Panc1 (cell line): Measurements from ENCODE around the gene RAP1GAP. TPM values are rescaled to one million over a fixed set of nuclear protein-coding genes. Genes with fewer than 3 reads are reported as not detected.

Experiments
- ATAC-seq: fragments of 200-7000 bp; cut with Tn5 transposase; 2 replicates; pipeline ENCODE4 v1.9.1; 2020; ENCODE audit warnings: mild to moderate bottlenecking, moderate library complexity
- BruUV-seq: library from RNA; stranded (reverse); fragments of 400-500 nt; replicated peaks from 2 replicates; lab custom pipeline; 2021; lab: Mats Ljungman, UMichigan
- CTCF ChIA-PET: fragments of 300-600 bp; sonication (Branson Sonifier 250); formaldehyde crosslinking; loops from one replicate; lab custom pipeline; 2022; ENCODE audit warnings: antibody characterized with exemption; lab: Charles Lee
- POLR2A ChIA-PET: fragments of 300-600 bp; sonication (Branson Sonifier 250); formaldehyde crosslinking; loops from one replicate; lab custom pipeline; 2022; ENCODE audit warnings: antibody characterized with exemption; lab: Charles Lee
- DNase-seq: peaks from one replicate; pipeline ENCODE4 v3.0.0-alpha.2; 2010; ENCODE audit warnings: low read depth, low spot score
- H3K27ac ChIP-seq: 2 replicates; pipeline ENCODE4 v1.5.1; 2011; ENCODE audit warnings: mild to moderate bottlenecking, low read length, inconsistent platforms
- H3K27me3 ChIP-seq: fragments of 200-500 bp; sonication (Bioruptor generic); 2 replicates; pipeline ENCODE4 v1.6.0; 2014; ENCODE audit warnings: low read length, inconsistent platforms; ENCODE audit not compliant: control insufficient read depth, insufficient read depth
- H3K36me3 ChIP-seq: fragments of 200-500 bp; sonication (Bioruptor generic); 2 replicates; pipeline ENCODE4 v1.5.1; 2014; ENCODE audit warnings: inconsistent platforms, mild to moderate bottlenecking, low read length, moderate library complexity; ENCODE audit not compliant: control insufficient read depth, insufficient read depth
- H3K4me1 ChIP-seq: 2 replicates; pipeline ENCODE4 v1.5.1; 2011; ENCODE audit warnings: inconsistent platforms, mild to moderate bottlenecking, low read length, moderate library complexity; ENCODE audit not compliant: control insufficient read depth, insufficient read depth
- H3K4me3 ChIP-seq, 2 experiments: 2 replicates each; pipeline ENCODE4 v1.5.1; 2011 to 2012; ENCODE audit warnings: low read depth in 2 of 2, low read length in 2 of 2, mild to moderate bottlenecking in 2 of 2, inconsistent platforms in 1 of 2, moderate library complexity in 1 of 2
- H3K9me3 ChIP-seq: fragments of 200-500 bp; sonication (Bioruptor generic); 2 replicates; pipeline ENCODE4 v1.5.1; 2014; ENCODE audit warnings: low read depth, mild to moderate bottlenecking, inconsistent platforms, low read length, moderate library complexity; ENCODE audit not compliant: control insufficient read depth, insufficient read depth
- POLR2AphosphoS5 ChIP-seq: IDR thresholded peaks from 2 replicates; pipeline ENCODE4 v1.6.1; 2012; ENCODE audit warnings: mild to moderate bottlenecking, low read depth, low read length, moderate library complexity
- SIN3A ChIP-seq: IDR thresholded peaks from 2 replicates; pipeline ENCODE4 v1.6.1; 2012; ENCODE audit warnings: low read depth, mild to moderate bottlenecking, low read length, moderate library complexity, borderline replicate concordance; ENCODE audit not compliant: insufficient read depth
- TCF7L2 ChIP-seq: IDR thresholded peaks from 2 replicates; pipeline ENCODE4 v1.6.1; 2011; ENCODE audit warnings: mild to moderate bottlenecking, low read depth, low read length, inconsistent platforms
- in situ Hi-C: cut with HindIII; loops from 2 replicates; pipeline ENCODE4 v1.10.0; 2016; ENCODE audit warnings: low sequenced_read_pairs, low pct_unique_long_range_greater_than_20kb
- intact Hi-C: fragments of 100-400 bp; cut with micrococcal nuclease; formaldehyde crosslinking; loops from one replicate; pipeline ENCODE4 v1.10.0; 2022; ENCODE audit not compliant: unreplicated experiment
- total RNA-seq: library from RNA; stranded (reverse); gene quantifications from one replicate; pipeline ENCODE4 v1.2.1, GENCODE V29; 2021; ENCODE audit not compliant: unreplicated experiment
- TF ChIP-seq, protein P1 (sequence below), 2 experiments: IDR thresholded peaks; 2 replicates each; pipeline ENCODE4 v1.6.1; 2011 to 2012; ENCODE audit warnings: low read depth in 2 of 2, control low read depth in 1 of 2, low read length in 1 of 2, mild to moderate bottlenecking in 1 of 2, moderate library complexity in 1 of 2; ENCODE audit not compliant: insufficient read depth in 1 of 2
- TF ChIP-seq, protein P2 (sequence below): fragments of 450-650 bp; IDR thresholded peaks from 2 replicates; pipeline ENCODE4 v1.5.1; 2017; ENCODE audit warnings: mild to moderate bottlenecking

Gene RAP1GAP
- total RNA-seq, 1 experiment from 2014 or later = 4.6 TPM

DNA sequence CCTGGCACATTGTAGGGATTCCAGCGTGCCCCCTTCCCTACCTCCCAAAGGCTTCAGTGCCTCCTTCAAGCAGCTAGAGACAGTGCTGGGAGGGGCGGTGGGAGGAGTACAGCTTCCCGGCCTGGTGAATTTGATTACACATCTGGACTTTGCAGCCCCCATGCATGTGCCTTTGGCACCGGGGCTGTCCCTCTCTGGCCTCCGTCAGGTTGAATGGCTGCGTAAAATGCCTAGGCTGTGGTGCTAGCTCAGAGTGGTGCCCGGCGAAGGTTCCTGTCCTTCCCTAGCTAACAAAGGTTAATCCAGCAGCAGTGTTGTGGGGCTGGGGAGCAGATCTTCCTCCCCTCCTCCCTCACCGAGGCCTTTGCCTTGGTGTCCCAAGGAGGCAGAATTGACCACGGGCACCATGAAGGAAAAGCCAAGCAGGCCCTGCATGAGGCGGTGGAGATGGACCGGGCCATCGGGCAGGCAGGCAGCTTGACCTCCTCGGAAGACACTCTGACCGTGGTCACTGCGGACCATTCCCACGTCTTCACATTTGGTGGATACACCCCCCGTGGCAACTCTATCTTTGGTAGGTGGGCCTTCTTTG lies 93.7 kb downstream of the RAP1GAP start:
- CTCF ChIA-PET = no interaction called here
- Histone ChIP-seq H3K27ac (no peak overlapping the region), H3K4me1 (no peaks in the 10 kb centered on the region; the same call in none of the 2 replicates)

DNA sequence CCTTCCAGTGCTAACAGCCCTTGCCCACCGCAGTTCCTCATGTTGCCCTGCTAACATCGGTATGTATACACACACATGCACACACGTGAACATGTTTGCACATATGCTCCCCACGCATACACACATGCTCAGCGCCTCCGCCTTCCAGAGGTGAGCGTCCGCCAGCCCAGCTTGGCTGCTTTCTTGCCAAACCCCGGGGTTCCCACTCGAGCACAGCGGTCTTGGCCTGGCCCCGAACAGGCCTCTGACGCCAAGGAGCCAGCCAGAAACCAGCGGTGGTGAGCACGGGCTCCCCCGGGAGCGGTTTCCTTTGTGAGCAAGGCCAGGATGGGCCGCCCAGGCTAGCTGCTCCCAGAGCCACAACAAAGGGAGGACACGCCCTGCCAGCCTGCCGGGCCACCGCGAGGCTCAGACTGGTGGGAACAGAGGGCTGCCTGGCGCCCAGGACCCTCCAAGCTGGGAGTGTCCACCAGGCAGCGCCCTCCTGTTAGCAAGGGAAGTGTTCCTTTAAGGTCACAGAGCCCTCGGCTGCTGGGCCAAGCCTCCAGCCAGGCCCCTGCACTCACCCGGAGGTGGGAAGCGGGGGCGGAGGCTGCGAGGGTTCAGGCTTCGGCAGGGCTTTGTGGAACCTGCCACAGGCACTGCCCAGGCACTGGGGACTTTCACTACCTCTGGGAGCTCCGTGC lies 94.5 kb downstream of the RAP1GAP start:
- no TSS peak for BruUV-seq
- ATAC-seq (peak; percentile 40), DNase-seq (no peak)
- Histone ChIP-seq H3K4me1 (no peaks in the 10 kb centered on the region; the same call in none of the 2 replicates), H3K27me3 (no peaks in the 10 kb centered on the region), H3K36me3 (no peaks in the 10 kb centered on the region), H3K9me3 (no peaks in the 10 kb centered on the region), H3K27ac (no peak overlapping the region), H3K4me3 (no peak overlapping the region)
- in situ Hi-C loops (no loop called here), intact Hi-C loops (loop anchor here (2.0 kb wide), 1 partner anchor 204 kb away; no protein-coding TSS in a partner anchor)
- ChIA-PET CTCF (no interaction called here), POLR2A (no interaction called here)
- TF ChIP-seq SIN3A = no peak
- no peak for TF ChIP-seq POLR2AphosphoS5
- TF ChIP-seq, protein P1, sequence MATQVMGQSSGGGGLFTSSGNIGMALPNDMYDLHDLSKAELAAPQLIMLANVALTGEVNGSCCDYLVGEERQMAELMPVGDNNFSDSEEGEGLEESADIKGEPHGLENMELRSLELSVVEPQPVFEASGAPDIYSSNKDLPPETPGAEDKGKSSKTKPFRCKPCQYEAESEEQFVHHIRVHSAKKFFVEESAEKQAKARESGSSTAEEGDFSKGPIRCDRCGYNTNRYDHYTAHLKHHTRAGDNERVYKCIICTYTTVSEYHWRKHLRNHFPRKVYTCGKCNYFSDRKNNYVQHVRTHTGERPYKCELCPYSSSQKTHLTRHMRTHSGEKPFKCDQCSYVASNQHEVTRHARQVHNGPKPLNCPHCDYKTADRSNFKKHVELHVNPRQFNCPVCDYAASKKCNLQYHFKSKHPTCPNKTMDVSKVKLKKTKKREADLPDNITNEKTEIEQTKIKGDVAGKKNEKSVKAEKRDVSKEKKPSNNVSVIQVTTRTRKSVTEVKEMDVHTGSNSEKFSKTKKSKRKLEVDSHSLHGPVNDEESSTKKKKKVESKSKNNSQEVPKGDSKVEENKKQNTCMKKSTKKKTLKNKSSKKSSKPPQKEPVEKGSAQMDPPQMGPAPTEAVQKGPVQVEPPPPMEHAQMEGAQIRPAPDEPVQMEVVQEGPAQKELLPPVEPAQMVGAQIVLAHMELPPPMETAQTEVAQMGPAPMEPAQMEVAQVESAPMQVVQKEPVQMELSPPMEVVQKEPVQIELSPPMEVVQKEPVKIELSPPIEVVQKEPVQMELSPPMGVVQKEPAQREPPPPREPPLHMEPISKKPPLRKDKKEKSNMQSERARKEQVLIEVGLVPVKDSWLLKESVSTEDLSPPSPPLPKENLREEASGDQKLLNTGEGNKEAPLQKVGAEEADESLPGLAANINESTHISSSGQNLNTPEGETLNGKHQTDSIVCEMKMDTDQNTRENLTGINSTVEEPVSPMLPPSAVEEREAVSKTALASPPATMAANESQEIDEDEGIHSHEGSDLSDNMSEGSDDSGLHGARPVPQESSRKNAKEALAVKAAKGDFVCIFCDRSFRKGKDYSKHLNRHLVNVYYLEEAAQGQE (IDR thresholded peaks at IDR 0.05; ENCODE audit: insufficient read depth in 1 of 2, low read depth in 2 of 2, low read length in 1 of 2) = no peak
- TF ChIP-seq, protein P2, sequence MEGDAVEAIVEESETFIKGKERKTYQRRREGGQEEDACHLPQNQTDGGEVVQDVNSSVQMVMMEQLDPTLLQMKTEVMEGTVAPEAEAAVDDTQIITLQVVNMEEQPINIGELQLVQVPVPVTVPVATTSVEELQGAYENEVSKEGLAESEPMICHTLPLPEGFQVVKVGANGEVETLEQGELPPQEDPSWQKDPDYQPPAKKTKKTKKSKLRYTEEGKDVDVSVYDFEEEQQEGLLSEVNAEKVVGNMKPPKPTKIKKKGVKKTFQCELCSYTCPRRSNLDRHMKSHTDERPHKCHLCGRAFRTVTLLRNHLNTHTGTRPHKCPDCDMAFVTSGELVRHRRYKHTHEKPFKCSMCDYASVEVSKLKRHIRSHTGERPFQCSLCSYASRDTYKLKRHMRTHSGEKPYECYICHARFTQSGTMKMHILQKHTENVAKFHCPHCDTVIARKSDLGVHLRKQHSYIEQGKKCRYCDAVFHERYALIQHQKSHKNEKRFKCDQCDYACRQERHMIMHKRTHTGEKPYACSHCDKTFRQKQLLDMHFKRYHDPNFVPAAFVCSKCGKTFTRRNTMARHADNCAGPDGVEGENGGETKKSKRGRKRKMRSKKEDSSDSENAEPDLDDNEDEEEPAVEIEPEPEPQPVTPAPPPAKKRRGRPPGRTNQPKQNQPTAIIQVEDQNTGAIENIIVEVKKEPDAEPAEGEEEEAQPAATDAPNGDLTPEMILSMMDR = no peak
- TF ChIP-seq TCF7L2 = no peak

More for the DNA sequence above, 93.7 kb downstream of the RAP1GAP start:
- Histone ChIP-seq H3K36me3 (no peaks in the 10 kb centered on the region), H3K9me3 (no peaks in the 10 kb centered on the region), H3K27me3 (no peaks in the 10 kb centered on the region), H3K4me3 (no peak overlapping the region)
- in situ Hi-C loops = no loop called here
- TF ChIP-seq, protein P2 = no peak
- TF ChIP-seq TCF7L2 = no peak
- no peak for TF ChIP-seq POLR2AphosphoS5
- TF ChIP-seq, protein P1 (IDR thresholded peaks at IDR 0.05; ENCODE audit: insufficient read depth in 1 of 2, low read depth in 2 of 2, low read length in 1 of 2) = no peak
- TF ChIP-seq SIN3A = no peak
- no peak for ATAC-seq
- no TSS peak for BruUV-seq
- POLR2A ChIA-PET = no interaction called here
- DNase-seq = no peak
- intact Hi-C loops = loop anchor here (2.0 kb wide), 1 partner anchor 205 kb away; no protein-coding TSS in a partner anchor
